K562 treated with DMSO at 1 percent for 24 hours (cell line): ENCODE results near the gene ZNF391. TPM values are rescaled to one million over a fixed set of nuclear protein-coding genes. Genes with fewer than 3 reads are reported as not detected.

Experiments used
- total RNA-seq: library from RNA; unstranded; fragments of 300-600 nt; gene quantifications from 2 replicates; pipeline ENCODE4 v1.2.3, GENCODE V29; 2022; ENCODE audit warnings: low read depth; ENCODE audit not compliant: insufficient read depth

Gene ZNF391
- total RNA-seq = 3.3 and 8.7 TPM in 2 replicates

DNA sequence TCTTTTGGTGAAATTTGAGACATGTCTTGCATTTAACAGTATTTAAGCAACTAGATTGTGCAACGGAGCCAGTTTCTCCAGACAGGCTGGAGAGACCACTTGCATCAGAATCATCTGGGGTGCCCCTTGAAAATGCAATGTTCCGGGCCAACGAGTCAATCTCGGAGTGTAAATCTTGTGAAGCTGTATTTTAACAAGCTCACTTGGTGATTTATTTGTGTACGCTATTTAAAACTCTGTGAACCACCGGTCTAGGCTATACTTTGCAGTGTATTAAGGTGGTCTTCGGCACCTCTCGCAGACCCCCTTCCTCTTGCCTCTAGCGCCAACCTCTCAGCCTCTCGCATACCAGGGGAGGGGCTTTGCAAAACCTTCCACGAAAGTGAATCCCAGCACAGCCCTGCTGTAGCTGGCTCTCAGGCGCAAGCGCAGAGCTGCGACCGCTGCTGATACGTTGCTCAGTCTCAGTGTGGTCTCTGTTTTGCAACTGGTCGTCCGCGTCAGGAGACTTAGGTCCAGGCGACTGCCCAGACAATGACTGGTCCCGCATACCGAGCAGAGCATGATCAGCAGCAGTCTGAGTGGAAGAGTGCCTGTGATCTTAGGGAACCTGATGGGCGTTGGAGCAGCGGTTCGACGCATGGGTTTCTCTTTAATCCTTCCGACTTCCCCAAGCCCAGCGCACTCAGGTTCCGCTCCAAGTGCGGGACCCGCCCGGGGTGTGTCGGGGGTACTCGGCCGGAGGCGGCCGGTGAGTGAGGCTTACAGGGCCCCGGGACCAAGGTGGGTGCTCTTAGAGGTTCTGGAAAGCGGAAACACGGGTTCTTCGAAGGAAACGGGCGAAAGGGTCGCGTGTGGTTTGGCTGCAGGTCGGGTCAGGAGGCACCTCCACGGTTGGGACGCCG lies at the start of gene ZNF391:
ZNF391 (plus strand) TSS at position 467 of the 905 bp plus-strand sequence. CDS start 11,612 bp downstream, outside the sequence.

Other genes starting within 250 kb of the ZNF391 start
- gene PRSS16, start 141.1 kb upstream of the ZNF391 start, total RNA-seq = 72.5 and 74.5 TPM in 2 replicates
- not detected in 2 replicates for gene POM121L2, start 76.5 kb upstream of the ZNF391 start, total RNA-seq
- 6.8 and 10.7 TPM in 2 replicates for gene ZNF184, start 84.3 kb downstream of the ZNF391 start, total RNA-seq